Parathyroid adenoma (tissue), 2 donors: ENCODE data around the gene PDE7B.
"Not testable (repeated sequence)": the region's sequence is repeated elsewhere in the genome, so short reads cannot be mapped to it uniquely, and the experiment has no call there.

Experiments used
- H2AFZ ChIP-seq: fragments of 300-600 bp; sonication (generic); one replicate; pipeline ENCODE4 v1.7.0; 2017; ENCODE audit warnings: antibody characterized with exemption, mild to moderate bottlenecking
- H3K27ac ChIP-seq: fragments of 300-600 bp; sonication (generic); one replicate; pipeline ENCODE4 v1.7.0; 2017
- H3K27me3 ChIP-seq: fragments of 300-600 bp; sonication (generic); one replicate; pipeline ENCODE4 v1.7.0; 2017; ENCODE audit warnings: low read length; ENCODE audit not compliant: control insufficient read depth, insufficient read depth
- H3K36me3 ChIP-seq: fragments of 300-600 bp; sonication (generic); one replicate; pipeline ENCODE4 v1.7.0; 2017; ENCODE audit warnings: low read length; ENCODE audit not compliant: control insufficient read depth, insufficient read depth
- H3K4me1 ChIP-seq: fragments of 300-600 bp; sonication (generic); one replicate; pipeline ENCODE4 v1.7.0; 2017; ENCODE audit warnings: control low read depth
- H3K4me2 ChIP-seq: fragments of 300-600 bp; sonication (generic); one replicate; pipeline ENCODE4 v1.7.0; 2017; ENCODE audit warnings: low read length
- H3K4me3 ChIP-seq: fragments of 300-600 bp; sonication (generic); one replicate; pipeline ENCODE4 v1.7.0; 2017; ENCODE audit warnings: low read depth, low read length
- H3K79me2 ChIP-seq: fragments of 300-600 bp; sonication (generic); one replicate; pipeline ENCODE4 v1.7.0; 2017; ENCODE audit warnings: control low read depth
- H3K9ac ChIP-seq: fragments of 300-600 bp; sonication (generic); one replicate; pipeline ENCODE4 v1.7.0; 2017; ENCODE audit warnings: mild to moderate bottlenecking
- H3K9me3 ChIP-seq: fragments of 300-600 bp; sonication (generic); one replicate; pipeline ENCODE4 v1.7.0; 2017; ENCODE audit warnings: low read length; ENCODE audit not compliant: control insufficient read depth
- TF ChIP-seq, protein P1 (sequence below): fragments of 300-600 bp; sonication (generic); IDR thresholded peaks from one replicate; pipeline ENCODE4 v1.7.0; 2017; ENCODE audit warnings: antibody characterized with exemption, mild to moderate bottlenecking
- donor health status: primary hyperparathyroidism.

Gene PDE7B

DNA sequence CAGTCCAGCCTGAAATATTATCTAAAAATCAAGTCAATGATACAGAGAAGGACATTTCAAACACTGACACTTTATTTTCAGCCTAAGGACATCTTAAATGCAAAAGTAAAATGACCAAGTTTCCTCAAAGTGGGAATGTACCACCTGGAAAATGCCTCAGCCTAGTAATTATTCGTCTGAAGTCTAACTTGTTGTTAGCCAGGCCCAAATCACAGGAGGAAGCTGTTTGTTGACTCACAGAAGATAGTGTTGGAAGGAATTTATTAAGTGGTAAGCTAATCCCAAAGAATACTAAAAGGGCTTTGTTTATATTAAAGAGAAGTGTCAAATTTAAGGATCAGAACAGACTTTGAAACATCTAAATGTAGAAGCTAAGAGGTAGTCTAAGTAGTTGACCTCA, 2.5 kb downstream of the PDE7B start:
- TF ChIP-seq, protein P1, sequence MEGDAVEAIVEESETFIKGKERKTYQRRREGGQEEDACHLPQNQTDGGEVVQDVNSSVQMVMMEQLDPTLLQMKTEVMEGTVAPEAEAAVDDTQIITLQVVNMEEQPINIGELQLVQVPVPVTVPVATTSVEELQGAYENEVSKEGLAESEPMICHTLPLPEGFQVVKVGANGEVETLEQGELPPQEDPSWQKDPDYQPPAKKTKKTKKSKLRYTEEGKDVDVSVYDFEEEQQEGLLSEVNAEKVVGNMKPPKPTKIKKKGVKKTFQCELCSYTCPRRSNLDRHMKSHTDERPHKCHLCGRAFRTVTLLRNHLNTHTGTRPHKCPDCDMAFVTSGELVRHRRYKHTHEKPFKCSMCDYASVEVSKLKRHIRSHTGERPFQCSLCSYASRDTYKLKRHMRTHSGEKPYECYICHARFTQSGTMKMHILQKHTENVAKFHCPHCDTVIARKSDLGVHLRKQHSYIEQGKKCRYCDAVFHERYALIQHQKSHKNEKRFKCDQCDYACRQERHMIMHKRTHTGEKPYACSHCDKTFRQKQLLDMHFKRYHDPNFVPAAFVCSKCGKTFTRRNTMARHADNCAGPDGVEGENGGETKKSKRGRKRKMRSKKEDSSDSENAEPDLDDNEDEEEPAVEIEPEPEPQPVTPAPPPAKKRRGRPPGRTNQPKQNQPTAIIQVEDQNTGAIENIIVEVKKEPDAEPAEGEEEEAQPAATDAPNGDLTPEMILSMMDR, result no peak
- Histone ChIP-seq H3K27me3 (no peaks in the 10 kb centered on the region), H3K27ac (no peak overlapping the region), H3K36me3 (no peaks in the 10 kb centered on the region), H3K9ac (no peak overlapping the region), H3K4me1 (no peaks in the 10 kb centered on the region), H2AFZ (no peak overlapping the region), H3K9me3 (no peaks in the 10 kb centered on the region), H3K79me2 (no peaks in the 10 kb centered on the region), H3K4me2 (no peak overlapping the region), H3K4me3 (no peak overlapping the region)

DNA sequence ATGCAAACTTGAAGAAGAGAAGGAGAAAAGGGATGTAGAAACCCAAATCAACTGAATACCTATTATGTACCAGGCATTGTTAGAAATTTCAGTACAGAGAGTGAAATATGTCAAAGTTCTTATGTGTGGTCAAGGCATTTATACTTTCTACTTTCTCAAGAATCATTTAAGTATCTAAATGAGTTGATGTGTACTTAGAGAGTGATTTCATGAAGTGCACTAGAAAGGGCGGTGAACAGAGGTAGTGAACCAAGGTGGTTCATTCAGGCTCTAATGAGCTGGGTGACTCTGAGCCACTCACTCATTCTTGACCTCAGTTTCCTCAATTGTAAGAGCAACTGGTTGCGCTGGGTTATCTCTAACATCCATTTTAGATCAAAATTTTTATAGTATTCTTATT, 3.3 kb downstream of the PDE7B start:
- no peak overlapping the region for H3K27ac ChIP-seq
- no peaks in the 10 kb centered on the region for H3K9me3 ChIP-seq

DNA sequence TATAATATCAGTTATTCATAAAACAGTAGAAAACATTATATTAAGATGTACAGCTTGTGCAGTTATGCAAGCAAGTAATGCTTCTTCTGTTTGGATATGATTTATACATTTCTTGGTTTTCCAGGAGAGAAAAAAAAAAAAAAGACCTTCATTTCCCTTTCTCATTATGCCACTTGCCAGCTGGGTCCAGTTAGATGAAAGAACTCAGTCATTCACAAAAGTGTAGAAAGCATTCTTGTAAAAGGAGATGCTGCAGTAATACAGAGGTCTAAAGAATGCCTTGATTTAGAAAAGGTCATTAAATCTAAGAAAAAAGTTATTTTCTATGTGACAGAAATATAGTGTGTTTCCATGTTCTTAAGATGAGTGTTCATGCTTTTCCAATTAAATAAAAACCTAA, 7.4 kb downstream of the PDE7B start:
- Histone ChIP-seq H3K36me3 (no peaks in the 10 kb centered on the region), H3K27ac (no peak overlapping the region), H3K9ac (no peak overlapping the region), H3K4me2 (no peak overlapping the region), H3K4me3 (no peak overlapping the region), H3K27me3 (no peaks in the 10 kb centered on the region), H3K79me2 (no peaks in the 10 kb centered on the region), H2AFZ (no peak overlapping the region), H3K4me1 (no peaks in the 10 kb centered on the region), H3K9me3 (no peaks in the 10 kb centered on the region)
- TF ChIP-seq, protein P1, result no peak

More for the DNA sequence above, 3.3 kb downstream of the PDE7B start:
- no peaks in the 10 kb centered on the region for H3K27me3 ChIP-seq
- TF ChIP-seq, protein P1, result no peak
- no peak overlapping the region for H3K4me2 ChIP-seq
- H3K4me1 ChIP-seq, result no peaks in the 10 kb centered on the region
- no peak overlapping the region for H3K9ac ChIP-seq
- H3K4me3 ChIP-seq, result no peak overlapping the region
- H2AFZ ChIP-seq, result no peak overlapping the region
- no peaks in the 10 kb centered on the region for H3K79me2 ChIP-seq
- no peaks in the 10 kb centered on the region for H3K36me3 ChIP-seq

DNA sequence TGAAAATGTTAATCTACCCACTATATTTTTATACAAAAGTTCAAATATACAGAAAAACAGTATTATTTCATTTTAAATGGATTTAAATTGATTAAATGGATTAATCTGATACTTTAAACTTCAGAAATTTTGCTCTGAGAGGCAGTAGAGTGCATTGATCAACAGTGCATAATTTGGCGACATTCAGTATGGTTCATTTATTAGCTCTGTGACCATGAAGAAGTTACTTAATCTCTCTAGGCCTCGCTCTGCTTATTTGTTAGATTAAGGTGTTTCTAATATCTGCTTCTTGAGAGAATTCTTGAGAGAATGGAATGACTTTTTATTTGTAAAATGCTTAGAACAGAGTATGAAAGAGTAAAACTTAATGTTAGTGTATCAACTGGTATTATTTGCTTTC, 8.9 kb downstream of the PDE7B start:
- no peak overlapping the region for H3K9ac ChIP-seq
- no peak overlapping the region for H3K27ac ChIP-seq
- no peak overlapping the region for H3K4me2 ChIP-seq
- TF ChIP-seq, protein P1, result no peak
- H2AFZ ChIP-seq, result no peak overlapping the region
- no peaks in the 10 kb centered on the region for H3K36me3 ChIP-seq
- no peaks in the 10 kb centered on the region for H3K4me1 ChIP-seq
- no peaks in the 10 kb centered on the region for H3K79me2 ChIP-seq
- no peaks in the 10 kb centered on the region for H3K9me3 ChIP-seq
- H3K4me3 ChIP-seq, result no peak overlapping the region
- no peaks in the 10 kb centered on the region for H3K27me3 ChIP-seq

DNA sequence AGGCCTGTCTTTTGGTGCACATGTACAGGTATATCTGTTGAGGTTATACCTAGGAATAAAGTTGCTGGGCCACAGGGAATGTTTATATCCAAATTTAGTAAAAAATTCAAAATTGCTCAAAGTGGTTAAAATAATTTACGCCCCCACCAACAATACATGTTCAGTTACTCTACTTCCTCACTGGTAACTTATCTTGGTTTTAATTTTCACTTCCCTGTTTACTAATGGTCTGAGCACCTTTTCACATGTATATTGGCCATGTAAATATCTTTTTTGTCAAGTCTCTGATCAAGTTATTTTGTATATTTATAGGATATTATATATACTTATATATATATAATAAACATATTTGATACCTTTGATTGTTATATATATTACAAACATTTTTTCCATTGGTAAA, 9.7 kb downstream of the PDE7B start:
- no peak overlapping the region for H2AFZ ChIP-seq
- no peak overlapping the region for H3K4me2 ChIP-seq
- H3K79me2 ChIP-seq, result no peaks in the 10 kb centered on the region
- no peak overlapping the region for H3K27ac ChIP-seq
- H3K4me1 ChIP-seq, result no peaks in the 10 kb centered on the region
- H3K27me3 ChIP-seq, result no peaks in the 10 kb centered on the region
- no peak overlapping the region for H3K9ac ChIP-seq
- no peak overlapping the region for H3K4me3 ChIP-seq
- TF ChIP-seq, protein P1, result no peak
- no peaks in the 10 kb centered on the region for H3K36me3 ChIP-seq
- H3K9me3 ChIP-seq, result no peaks in the 10 kb centered on the region

DNA sequence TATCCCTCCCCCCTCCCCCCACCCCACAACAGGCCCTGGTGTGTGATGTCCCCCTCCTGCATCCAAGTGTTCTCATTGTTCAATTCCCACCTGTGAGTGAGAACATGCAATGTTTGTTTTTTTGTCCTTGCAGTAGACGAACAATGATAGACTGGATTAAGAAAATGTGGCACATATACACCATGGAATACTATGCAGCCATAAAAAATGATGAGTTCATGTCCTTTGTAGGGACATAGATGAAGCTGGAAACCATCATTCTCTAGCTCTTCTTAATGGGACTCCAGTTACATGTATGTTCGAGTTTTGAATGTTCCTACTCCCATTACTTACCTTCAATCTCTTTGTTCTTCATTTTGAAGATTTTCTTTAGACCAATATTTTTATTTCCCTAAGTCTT, 13.4 kb downstream of the PDE7B start:
- H3K27me3 ChIP-seq, H3K79me2 ChIP-seq, H3K9me3 ChIP-seq, H3K36me3 ChIP-seq, H3K4me2 ChIP-seq, H2AFZ ChIP-seq, H3K4me1 ChIP-seq, H3K9ac ChIP-seq, H3K4me3 ChIP-seq, H3K27ac ChIP-seq: not testable (repeated sequence)
